Measurements from ENCODE around the gene HPDL.

Gene HPDL

DNA sequence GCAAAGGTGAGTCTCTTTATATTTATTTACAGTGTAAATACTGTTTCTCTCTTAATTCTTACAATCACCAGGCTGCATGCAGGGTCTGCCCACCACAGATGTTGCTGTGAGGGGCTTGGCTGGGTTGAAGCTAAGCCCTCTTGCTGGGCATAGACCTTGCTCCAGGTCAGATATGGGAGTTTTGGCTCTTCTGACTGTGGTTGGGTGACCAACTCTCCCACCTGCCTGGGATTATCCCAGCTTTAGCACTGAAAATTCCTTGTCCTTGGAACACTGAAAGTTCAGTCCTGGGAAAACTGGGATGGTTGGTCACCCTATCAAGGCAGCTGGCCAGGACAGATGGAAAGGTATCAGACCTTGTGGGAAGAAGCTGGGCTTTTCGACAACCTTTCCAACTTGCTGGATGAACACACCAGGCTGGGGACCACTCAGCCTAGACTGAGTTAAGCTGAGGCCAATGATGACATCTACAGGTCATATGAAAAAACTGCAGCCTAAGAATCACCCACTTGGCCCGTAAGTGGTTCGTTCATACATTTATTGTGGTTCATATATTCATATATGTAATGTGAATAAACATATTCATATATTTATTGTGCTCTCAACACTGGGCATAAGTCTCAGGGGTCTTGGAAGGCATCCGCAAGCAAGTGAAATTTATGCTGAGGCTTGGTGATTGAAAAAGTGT lies 26.6 kb upstream of the HPDL start:
- TF ChIP-seq, protein P1, sequence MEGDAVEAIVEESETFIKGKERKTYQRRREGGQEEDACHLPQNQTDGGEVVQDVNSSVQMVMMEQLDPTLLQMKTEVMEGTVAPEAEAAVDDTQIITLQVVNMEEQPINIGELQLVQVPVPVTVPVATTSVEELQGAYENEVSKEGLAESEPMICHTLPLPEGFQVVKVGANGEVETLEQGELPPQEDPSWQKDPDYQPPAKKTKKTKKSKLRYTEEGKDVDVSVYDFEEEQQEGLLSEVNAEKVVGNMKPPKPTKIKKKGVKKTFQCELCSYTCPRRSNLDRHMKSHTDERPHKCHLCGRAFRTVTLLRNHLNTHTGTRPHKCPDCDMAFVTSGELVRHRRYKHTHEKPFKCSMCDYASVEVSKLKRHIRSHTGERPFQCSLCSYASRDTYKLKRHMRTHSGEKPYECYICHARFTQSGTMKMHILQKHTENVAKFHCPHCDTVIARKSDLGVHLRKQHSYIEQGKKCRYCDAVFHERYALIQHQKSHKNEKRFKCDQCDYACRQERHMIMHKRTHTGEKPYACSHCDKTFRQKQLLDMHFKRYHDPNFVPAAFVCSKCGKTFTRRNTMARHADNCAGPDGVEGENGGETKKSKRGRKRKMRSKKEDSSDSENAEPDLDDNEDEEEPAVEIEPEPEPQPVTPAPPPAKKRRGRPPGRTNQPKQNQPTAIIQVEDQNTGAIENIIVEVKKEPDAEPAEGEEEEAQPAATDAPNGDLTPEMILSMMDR (conservative IDR thresholded peaks at IDR 0.05), result peak; percentile 87
- peak overlapping the region; percentile 6; the same call in 1 of the 2 replicates for H3K27ac ChIP-seq

DNA sequence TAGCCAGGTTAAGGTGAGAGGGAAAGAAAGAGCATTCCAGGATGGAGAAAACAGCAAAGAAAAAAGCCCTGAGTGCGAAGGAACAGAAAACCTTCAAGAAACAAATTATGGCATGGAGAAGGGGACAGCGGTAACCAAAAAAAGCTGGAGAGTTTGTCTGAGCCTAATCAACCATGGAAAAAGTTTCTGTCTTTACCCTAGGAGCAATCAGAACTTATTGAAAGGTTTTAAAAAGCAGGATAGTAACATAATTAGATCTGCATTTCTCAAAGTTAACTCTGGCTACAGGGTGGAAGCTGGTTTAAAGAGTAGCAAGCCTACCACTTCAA lies 26.1 kb upstream of the HPDL start:
- H3K27ac ChIP-seq, result no peak overlapping the region
- TF ChIP-seq, protein P1 (conservative IDR thresholded peaks at IDR 0.05), result no peak

DNA sequence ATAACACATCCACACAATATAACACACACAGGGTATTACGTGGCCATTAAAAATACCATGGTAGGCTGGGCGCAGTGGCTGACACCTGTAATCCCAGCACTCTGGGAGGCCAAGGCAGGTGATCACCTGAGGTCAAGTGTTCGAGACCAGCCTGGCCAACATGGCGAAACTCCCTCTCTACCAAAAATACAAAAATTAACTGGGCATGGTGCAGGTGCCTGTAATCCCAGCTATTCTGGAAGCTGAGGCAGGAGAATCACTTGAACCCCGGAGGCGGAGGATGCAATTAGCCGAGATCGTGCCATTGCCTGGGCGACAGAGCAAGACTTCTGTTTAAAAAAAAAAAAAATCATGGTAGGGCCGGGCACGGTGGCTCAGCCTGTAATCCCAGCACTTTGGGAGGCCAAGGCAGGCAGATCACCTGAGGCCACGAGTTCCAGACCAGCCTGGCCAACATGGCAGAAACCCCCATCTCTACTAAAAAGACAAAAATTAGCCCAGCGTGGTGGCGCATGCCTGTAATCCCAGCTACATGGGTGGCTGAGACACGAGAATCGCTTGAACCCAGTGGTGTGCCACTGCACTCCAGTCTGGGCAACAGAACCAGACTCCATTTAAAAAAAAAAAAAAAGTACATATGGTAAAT lies 24.1 kb upstream of the HPDL start:
- TF ChIP-seq, protein P1 (conservative IDR thresholded peaks at IDR 0.05), result no peak
- H3K27ac ChIP-seq, result peak overlapping the region; percentile 86

DNA sequence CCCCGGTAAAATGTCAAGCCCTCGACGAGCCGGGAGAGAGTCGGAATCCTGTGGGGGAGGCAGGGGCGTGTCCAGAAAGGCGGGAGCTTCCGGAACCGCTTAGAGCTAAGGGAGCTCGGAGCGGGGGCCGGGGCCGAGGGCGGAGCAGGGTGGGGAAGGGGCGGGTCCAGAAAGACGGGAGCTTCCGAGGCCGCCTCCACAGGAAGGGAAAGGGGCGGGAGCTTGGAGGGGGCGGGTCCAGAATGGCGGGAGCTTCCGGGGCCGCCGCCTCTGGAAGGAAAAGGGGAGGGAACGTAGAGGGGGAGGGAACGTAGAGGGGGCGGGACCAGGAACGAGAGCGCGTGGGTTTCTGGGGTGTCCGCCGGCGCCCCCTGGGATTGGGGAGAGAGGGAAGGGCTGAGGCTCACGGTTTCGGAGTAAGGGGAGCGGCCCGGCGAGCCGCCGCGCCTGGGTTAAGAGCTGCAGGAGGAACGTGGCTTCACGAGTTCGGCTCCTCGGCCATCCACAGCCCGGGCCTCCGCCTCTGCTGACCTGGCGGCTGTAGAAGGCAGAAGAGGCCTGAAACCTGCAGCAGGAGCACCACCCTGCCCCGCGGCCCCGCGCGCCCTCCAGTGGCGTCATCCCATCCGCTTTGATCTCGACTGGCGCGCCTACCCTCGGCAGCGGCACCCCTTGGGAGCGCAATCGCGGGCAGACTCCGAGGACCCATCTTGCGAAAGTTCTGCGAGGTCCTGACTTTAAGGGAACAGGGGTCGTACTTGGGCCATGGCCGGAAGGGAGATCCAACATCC lies 23.0 kb upstream of the HPDL start:
- TF ChIP-seq, protein P1 (conservative IDR thresholded peaks at IDR 0.05), result peak; percentile 80
- peak overlapping the region; percentile 86 for H3K27ac ChIP-seq

DNA sequence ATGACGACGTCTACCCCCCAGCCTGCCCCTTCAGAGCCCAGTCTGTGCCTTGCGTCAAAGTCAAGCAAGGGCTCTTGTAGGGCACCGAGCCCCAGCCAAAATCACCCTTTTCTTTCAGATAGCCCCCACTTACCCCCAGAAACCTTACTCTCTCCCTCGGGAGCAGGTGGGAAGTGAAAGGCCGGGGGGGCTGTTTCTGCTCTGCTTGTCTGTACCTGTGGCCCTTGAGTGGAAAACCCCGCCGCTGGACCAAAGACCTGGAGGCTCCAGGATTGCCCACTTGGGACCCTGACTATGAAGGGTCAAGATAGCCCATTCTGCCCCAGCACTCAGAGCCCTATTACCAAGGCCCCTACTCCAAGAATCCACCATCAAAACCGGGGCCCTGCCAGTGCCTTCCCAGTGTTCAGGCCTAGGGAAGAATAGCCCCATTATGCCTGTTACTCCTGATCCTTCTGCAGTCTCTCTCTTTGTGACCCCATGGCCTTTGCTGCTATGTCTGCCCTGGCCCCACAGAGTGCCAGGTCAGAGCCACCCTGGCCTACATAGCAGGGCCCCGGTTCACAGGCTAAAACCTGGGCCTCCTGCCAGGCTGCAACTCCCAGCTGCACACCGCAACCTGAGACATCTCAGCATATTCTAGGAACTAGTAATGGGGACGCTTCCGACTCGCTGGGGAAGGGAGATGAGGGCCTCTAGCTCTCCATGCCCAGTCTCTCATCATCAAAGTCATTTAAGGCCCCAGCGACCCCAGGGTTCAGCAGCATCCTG lies 22.2 kb upstream of the HPDL start:
- TF ChIP-seq, protein P1 (conservative IDR thresholded peaks at IDR 0.05), result peak; percentile 58

DNA sequence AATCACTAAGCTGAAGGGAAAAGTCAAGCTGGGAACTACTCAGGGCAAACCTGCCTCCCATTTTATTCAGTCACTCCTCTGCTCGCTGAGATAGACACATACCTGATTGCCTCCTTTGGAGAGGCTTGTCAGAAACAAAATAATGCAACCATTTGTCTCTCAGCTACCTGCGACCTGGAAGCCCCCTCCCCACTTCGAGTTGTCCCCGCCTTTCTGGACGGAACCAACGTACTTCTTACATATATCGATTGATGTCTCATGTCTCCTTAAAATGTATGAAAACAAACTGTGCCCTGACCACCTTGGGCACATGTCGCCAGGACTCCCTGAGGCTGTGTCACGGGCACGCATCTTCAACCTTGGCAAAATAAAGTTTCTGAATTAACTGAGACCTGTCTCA lies 21.5 kb upstream of the HPDL start:
- H3K27ac ChIP-seq, result peak overlapping the region; percentile 86; the same call in 1 of the 2 replicates
- TF ChIP-seq, protein P1 (conservative IDR thresholded peaks at IDR 0.05), result no peak

More for the DNA sequence above, 22.2 kb upstream of the HPDL start:
- H3K27ac ChIP-seq, result peak overlapping the region; percentile 86

All from VCaP (cell line).